Endothelial cell of umbilical vein (primary cell): ENCODE data around the gene S100A13. TPM values are rescaled to one million over a fixed set of nuclear protein-coding genes. Genes with fewer than 3 reads are reported as not detected.

Experiments used
- BruUV-seq: library from RNA; stranded (reverse); fragments of 400-500 nt; replicated peaks from 2 replicates; lab custom pipeline; 2021; lab: Mats Ljungman, UMichigan
- CTCF ChIA-PET: fragments of 300-600, 350-600 bp; sonication (Branson Sonifier 250); formaldehyde crosslinking; loops from one replicate; lab custom pipeline; 2021; ENCODE audit warnings: antibody characterized with exemption, inconsistent platforms; lab: Charles Lee
- POLR2A ChIA-PET: fragments of 300-600, 350-600 bp; sonication (Branson Sonifier 250); formaldehyde crosslinking; loops from one replicate; lab custom pipeline; 2021; ENCODE audit warnings: antibody characterized with exemption, inconsistent platforms; lab: Charles Lee
- DNase-seq: peaks from one replicate; pipeline ENCODE4 v3.0.0-alpha.2; 2011; ENCODE audit warnings: low read depth, low spot score
- FAIRE-seq: peaks from 2 replicates; lab custom pipeline; 2011; peaks lifted over from hg19 to GRCh38; lab: Jason Lieb, UNC
- H2AFZ ChIP-seq: 2 replicates; pipeline ENCODE4 v1.6.0; 2012; ENCODE audit warnings: low read depth, low read length, control low read depth, inconsistent platforms
- H3K27ac ChIP-seq: 2 replicates; pipeline ENCODE4 v1.5.1; 2011; ENCODE audit warnings: low read depth, mild to moderate bottlenecking, control low read depth, low read length, moderate library complexity; ENCODE audit not compliant: insufficient read depth
- H3K27me3 ChIP-seq, 2 experiments: 2 replicates each; pipeline versions ENCODE4 v1.6.0 to v1.6.1; 2011; ENCODE audit warnings: low read length in 2 of 2, mixed read lengths in 1 of 2; ENCODE audit not compliant: control insufficient read depth in 2 of 2, insufficient read depth in 2 of 2
- H3K36me3 ChIP-seq, 2 experiments: 2 replicates in 1 of 2; 3 replicates in 1 of 2; pipeline ENCODE4 v1.5.1; 2011; ENCODE audit warnings: low read length in 2 of 2, mild to moderate bottlenecking in 1 of 2, moderate library complexity in 1 of 2; ENCODE audit not compliant: control insufficient read depth in 2 of 2, insufficient read depth in 2 of 2; ENCODE audit errors: extremely low read depth in 1 of 2
- H3K4me1 ChIP-seq: 3 replicates; pipeline ENCODE4 v1.5.1; 2011; ENCODE audit warnings: mild to moderate bottlenecking, low read length; ENCODE audit not compliant: control insufficient read depth, insufficient read depth; ENCODE audit errors: extremely low read depth
- H3K4me2 ChIP-seq: 2 replicates; pipeline ENCODE4 v1.6.1; 2011; ENCODE audit warnings: low read length, control low read depth, mixed read lengths; ENCODE audit not compliant: insufficient read depth
- H3K4me3 ChIP-seq, 3 experiments: fragments of 200-600 bp in 1 of 3; sonication (generic), shearing (Covaris generic) in 1 of 3; replicated peaks in 1 of 3; 2 replicates each; pipeline ENCODE4 v1.5.1; 2011 to 2016; ENCODE audit warnings: control low read depth in 3 of 3, low read length in 3 of 3, mild to moderate bottlenecking in 2 of 3, inconsistent platforms in 1 of 3, low read depth in 1 of 3, moderate library complexity in 1 of 3; ENCODE audit not compliant: insufficient read depth in 1 of 3
- H3K79me2 ChIP-seq: 2 replicates; pipeline ENCODE4 v1.6.0; 2012; ENCODE audit warnings: low read length, inconsistent platforms; ENCODE audit not compliant: control insufficient read depth, insufficient read depth
- H3K9ac ChIP-seq: replicated peaks from 2 replicates; pipeline ENCODE3; 2011; ENCODE audit warnings: low read length, control low read depth; ENCODE audit not compliant: insufficient read depth; ENCODE audit errors: extremely low read depth
- H3K9me1 ChIP-seq: replicated peaks from 3 replicates; pipeline ENCODE4 v1.6.0; 2011; ENCODE audit warnings: mild to moderate bottlenecking, low read length; ENCODE audit not compliant: control insufficient read depth, insufficient read depth; ENCODE audit errors: extremely low read depth
- H3K9me3 ChIP-seq: replicated peaks from 2 replicates; pipeline ENCODE4 v1.5.1; 2012; ENCODE audit warnings: low read length, inconsistent platforms; ENCODE audit not compliant: control insufficient read depth, insufficient read depth
- H4K20me1 ChIP-seq: replicated peaks from 2 replicates; pipeline ENCODE3; 2011; ENCODE audit warnings: mild to moderate bottlenecking, low read length; ENCODE audit not compliant: control insufficient read depth, insufficient read depth; ENCODE audit errors: extremely low read depth
- CTCF ChIP-seq, 2 donors: IDR thresholded peaks; 1 replicate in 1 of 2; 2 replicates in 1 of 2; pipeline ENCODE4 v1.5.1; 2011; ENCODE audit warnings: low read length in 2 of 2, mild to moderate bottlenecking in 2 of 2, moderate library complexity in 2 of 2, control low read depth in 1 of 2, inconsistent platforms in 1 of 2, low read depth in 1 of 2; ENCODE audit not compliant: insufficient read depth in 1 of 2; ENCODE audit errors: extremely low read depth in 1 of 2
- EZH2 ChIP-seq: IDR thresholded peaks from 2 replicates; pipeline ENCODE4 v1.6.1; 2012; ENCODE audit warnings: borderline replicate concordance, low read depth, mild to moderate bottlenecking, moderate library complexity, low read length, inconsistent platforms; ENCODE audit not compliant: severe bottlenecking
- FOS ChIP-seq: IDR thresholded peaks from 2 replicates; pipeline ENCODE4 v1.6.1; 2011; ENCODE audit warnings: mild to moderate bottlenecking, low read length, moderate library complexity, borderline replicate concordance; ENCODE audit not compliant: insufficient read depth
- GATA2 ChIP-seq: IDR thresholded peaks from 2 replicates; pipeline ENCODE4 v1.7.0; 2011; ENCODE audit warnings: low read depth, mild to moderate bottlenecking, moderate library complexity, mixed read lengths, low read length; ENCODE audit not compliant: insufficient read length, insufficient read depth
- JUN ChIP-seq: IDR thresholded peaks from 2 replicates; pipeline ENCODE4 v1.6.1; 2011; ENCODE audit warnings: borderline replicate concordance, low read depth; ENCODE audit not compliant: insufficient read length, insufficient read depth
- MAX ChIP-seq: IDR thresholded peaks from 2 replicates; pipeline ENCODE4 v1.6.1; 2011; ENCODE audit not compliant: insufficient read depth, insufficient read length
- MYC ChIP-seq: IDR thresholded peaks from one replicate; pipeline ENCODE4 v1.6.1; 2011; ENCODE audit warnings: mild to moderate bottlenecking, low read depth, low read length
- POLR2A ChIP-seq: IDR thresholded peaks from 2 replicates; pipeline ENCODE4 v1.6.1; 2012; ENCODE audit warnings: low read depth, mild to moderate bottlenecking, control low read depth, low read length
- POLR2AphosphoS5 ChIP-seq: IDR thresholded peaks from 2 replicates; pipeline ENCODE4 v1.6.1; 2012; ENCODE audit warnings: low read depth, mild to moderate bottlenecking, control low read depth, low read length, moderate library complexity; ENCODE audit not compliant: insufficient read depth
- dilution Hi-C: fragments of 300-500 bp; cut with MboI; formaldehyde crosslinking; loops from one replicate; pipeline ENCODE4 v1.15.0; 2019; ENCODE audit warnings: low sequenced_read_pairs; ENCODE audit not compliant: extremely low pct_ligation_motif_present
- intact Hi-C: fragments of 100-400 bp; cut with micrococcal nuclease; formaldehyde crosslinking; loops from one replicate; pipeline ENCODE4 v1.10.0; 2022
- polyA plus RNA-seq, 4 experiments: library from polyadenylated mRNA; depleted of rRNA in 3 of 4; stranded (reverse) in 3 of 4; unstranded in 1 of 4; fragments of >200 nt; gene quantifications; 2 replicates each; pipeline versions ENCODE4 v1.2.1 to v1.2.3, GENCODE V29; 2011 to 2012; ENCODE audit warnings: missing spikeins in 1 of 4
- total RNA-seq: library from RNA; stranded (reverse); gene quantifications from 2 replicates; pipeline ENCODE4 v1.2.3, GENCODE V29; 2021

The S100A13 gene
- total and polyA plus RNA-seq, 2 donors (not counting 3 experiments of a cell fraction or from before 2014, with no cell fraction given): 155 to 360 TPM

- Histone ChIP-seq H3K27ac (no peak overlapping the region), H2AFZ (no peak overlapping the region), H3K4me1 (peaks cover 19% of the 10 kb centered on the region), H3K4me2 (no peak overlapping the region), H3K4me3 (no peak overlapping the region), H3K79me2 (peaks cover 23% of the 10 kb centered on the region), H3K27me3 (no peaks in the 10 kb centered on the region), H3K9me1 (no peaks in the 10 kb centered on the region), H4K20me1 (no peaks in the 10 kb centered on the region), H3K36me3 (no peaks in the 10 kb centered on the region), H3K9ac (no peak overlapping the region), H3K9me3 (no peaks in the 10 kb centered on the region)
- TF ChIP-seq MAX: no peak
- no peak for TF ChIP-seq FOS
- TF ChIP-seq EZH2: no peak
- no peak for TF ChIP-seq POLR2AphosphoS5
- no peak for FAIRE-seq
- ChIA-PET POLR2A (interaction anchor here (0.6 to 3.6 kb wide), 2 partner anchors 13 to 20 kb away, joined by 3 to 43 read pairs; no protein-coding TSS in a partner anchor), CTCF (interaction anchor here (4.6 to 7.8 kb wide), 2 partner anchors 58 to 96 kb away, joined by 51 to 145 read pairs; no protein-coding TSS in a partner anchor)
- no TSS peak for BruUV-seq
- no peak for DNase-seq
- dilution Hi-C loops: no loop called here
- intact Hi-C loops: no loop called here
These were observed 2.0 kb upstream of the S100A13 start for GRCh38 chr1:153629343-153629665.

GRCh38 chr1:153628638-153629342 lies 1.5 kb upstream of the S100A13 start:
- BruUV-seq: no TSS peak
- no peak overlapping the region for H3K27ac ChIP-seq
- H3K27me3 ChIP-seq: no peaks in the 10 kb centered on the region
- H3K4me2 ChIP-seq: no peak overlapping the region
- intact Hi-C loops (no loop called here), dilution Hi-C loops (no loop called here)
- FAIRE-seq: no peak
- H3K4me3 ChIP-seq: no peak overlapping the region
- ChIA-PET POLR2A (interaction anchor here (0.6 to 3.6 kb wide), 2 partner anchors 12 to 20 kb away, joined by 3 to 43 read pairs; no protein-coding TSS in a partner anchor), CTCF (interaction anchor here (1.1 to 7.8 kb wide), 6 partner anchors 11 to 96 kb away, joined by 3 to 145 read pairs (median 37); partner anchors contain the start of gene S100A14)
- peaks cover 19% of the 10 kb centered on the region for H3K4me1 ChIP-seq
- no peak overlapping the region for H2AFZ ChIP-seq
- no peak overlapping the region for H3K9ac ChIP-seq
- H3K36me3 ChIP-seq: no peaks in the 10 kb centered on the region
- H3K79me2 ChIP-seq: peaks cover 25% of the 10 kb centered on the region
- H3K9me1 ChIP-seq: no peaks in the 10 kb centered on the region
- H3K9me3 ChIP-seq: no peaks in the 10 kb centered on the region
- no peaks in the 10 kb centered on the region for H4K20me1 ChIP-seq
- no peak for DNase-seq
- no peak for TF ChIP-seq POLR2A
- no peak for TF ChIP-seq FOS
- TF ChIP-seq EZH2: no peak
- no peak for TF ChIP-seq GATA2
- no peak for TF ChIP-seq MAX
- TF ChIP-seq JUN: no peak
- TF ChIP-seq POLR2AphosphoS5: no peak
- TF ChIP-seq MYC: no peak
- TF ChIP-seq CTCF (IDR thresholded peaks at IDR 0.05; ENCODE audit: extremely low read depth in 1 of 2, insufficient read depth in 1 of 2, low read depth in 1 of 2, low read length in 2 of 2): no peak
